ENCODE measurements around the gene PLP2. TPM values are rescaled to one million over a fixed set of nuclear protein-coding genes. Genes with fewer than 3 reads are reported as not detected.

PLP2 gene
- total and polyA plus RNA-seq, 2 of the 13 experiments (the other 11 are each of a cell fraction or from before 2014, with no cell fraction given): 0.40 to 3.6 TPM

DNA sequence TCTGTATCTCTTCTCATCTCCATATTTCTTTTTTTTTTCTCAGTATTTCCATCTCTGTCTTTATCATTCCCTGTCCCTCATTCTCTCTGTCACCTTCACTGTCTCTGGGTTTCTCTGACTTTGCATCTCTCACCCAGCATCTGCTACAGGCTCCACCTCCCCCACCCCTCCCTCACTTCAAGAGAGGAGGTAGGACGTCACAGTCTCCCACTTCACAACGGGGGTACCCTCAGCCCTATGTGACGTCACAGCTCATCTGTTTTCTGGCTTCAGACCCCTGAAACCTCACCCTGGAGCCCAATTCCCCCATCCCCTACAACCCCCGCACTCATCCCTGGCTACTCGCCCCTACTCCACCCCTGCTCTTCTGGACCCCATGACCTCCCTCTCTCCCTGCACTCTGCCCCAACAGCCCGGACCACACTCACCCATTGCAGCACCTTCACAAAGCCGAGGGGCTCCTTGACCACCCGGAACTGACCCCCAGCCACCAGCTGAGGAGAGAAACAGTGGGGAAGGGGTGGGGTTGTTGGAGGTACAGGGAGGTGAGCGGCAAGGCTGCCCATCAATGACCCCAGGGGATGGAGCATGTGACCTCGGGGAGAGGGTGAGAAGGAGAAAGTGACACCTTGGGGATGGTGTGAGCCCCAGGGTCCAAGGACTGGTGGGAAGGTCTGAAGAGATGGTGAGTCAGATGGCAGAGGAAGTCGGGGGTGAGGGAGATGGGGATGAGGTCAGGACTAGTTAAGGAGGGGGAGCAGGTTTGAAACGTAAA is 27.0 kb downstream of the PLP2 start:
- in situ Hi-C loops (cut with HindIII; ENCODE audit: extremely low pct_ligation_motif_present, low pct_unique_long_range_greater_than_20kb): no loop called here
- CTCF ChIA-PET (ENCODE audit: low intra/inter-chr PET ratio, low total read pairs): no interaction called here
- no peak for TF ChIP-seq ZNF17 (CRISPR knock-in tag; IDR thresholded peaks at IDR 0.05)
- no peak for TF ChIP-seq TOE1 (CRISPR knock-in tag; IDR thresholded peaks at IDR 0.05)
- TF ChIP-seq, protein P1, sequence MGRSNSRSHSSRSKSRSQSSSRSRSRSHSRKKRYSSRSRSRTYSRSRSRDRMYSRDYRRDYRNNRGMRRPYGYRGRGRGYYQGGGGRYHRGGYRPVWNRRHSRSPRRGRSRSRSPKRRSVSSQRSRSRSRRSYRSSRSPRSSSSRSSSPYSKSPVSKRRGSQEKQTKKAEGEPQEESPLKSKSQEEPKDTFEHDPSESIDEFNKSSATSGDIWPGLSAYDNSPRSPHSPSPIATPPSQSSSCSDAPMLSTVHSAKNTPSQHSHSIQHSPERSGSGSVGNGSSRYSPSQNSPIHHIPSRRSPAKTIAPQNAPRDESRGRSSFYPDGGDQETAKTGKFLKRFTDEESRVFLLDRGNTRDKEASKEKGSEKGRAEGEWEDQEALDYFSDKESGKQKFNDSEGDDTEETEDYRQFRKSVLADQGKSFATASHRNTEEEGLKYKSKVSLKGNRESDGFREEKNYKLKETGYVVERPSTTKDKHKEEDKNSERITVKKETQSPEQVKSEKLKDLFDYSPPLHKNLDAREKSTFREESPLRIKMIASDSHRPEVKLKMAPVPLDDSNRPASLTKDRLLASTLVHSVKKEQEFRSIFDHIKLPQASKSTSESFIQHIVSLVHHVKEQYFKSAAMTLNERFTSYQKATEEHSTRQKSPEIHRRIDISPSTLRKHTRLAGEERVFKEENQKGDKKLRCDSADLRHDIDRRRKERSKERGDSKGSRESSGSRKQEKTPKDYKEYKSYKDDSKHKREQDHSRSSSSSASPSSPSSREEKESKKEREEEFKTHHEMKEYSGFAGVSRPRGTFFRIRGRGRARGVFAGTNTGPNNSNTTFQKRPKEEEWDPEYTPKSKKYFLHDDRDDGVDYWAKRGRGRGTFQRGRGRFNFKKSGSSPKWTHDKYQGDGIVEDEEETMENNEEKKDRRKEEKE (IDR thresholded peaks at IDR 0.05): no peak
- TF ChIP-seq CREB1 (IDR thresholded peaks at IDR 0.05): peak; percentile 94
- TF ChIP-seq CREB1 (CRISPR knock-in tag; IDR thresholded peaks at IDR 0.05): no peak
- no peak overlapping the region for H3K9ac ChIP-seq (ENCODE audit: insufficient read depth, low read depth, low read length)
- intact Hi-C loops (cut with micrococcal nuclease; ENCODE audit: unreplicated experiment): no loop called here
- WGBS (ENCODE audit: low lambda C conversion rate): 8% methylated on average over 12 of the region's 12 CpGs
- POLR2A ChIA-PET: no interaction called here
- H3K4me3 ChIP-seq (replicated peaks in 1 of 3; ENCODE audit: insufficient read depth in 1 of 3, low read depth in 2 of 3, low read length in 3 of 3): peak overlapping the region in 1 of 3 experiments; percentile 37; a peak in 2 of 6 replicates
- H3K4me2 ChIP-seq (ENCODE audit: low read depth, low read length): peak overlapping the region; percentile 7; the same call in 1 of the 2 replicates
- no peaks in the 10 kb centered on the region for H3K36me3 ChIP-seq (replicated peaks in 1 of 2; ENCODE audit: control insufficient read depth in 1 of 2, insufficient read depth in 2 of 2, low read length in 2 of 2)
- H3K4me1 ChIP-seq (ENCODE audit: insufficient read depth, low read length): peaks cover 52% of the 10 kb centered on the region
- FAIRE-seq (no peak), ATAC-seq (no peak), DNase-seq (ENCODE audit: low spot score) (no peak)
- H3K9me3 ChIP-seq (ENCODE audit: low read length): no peaks in the 10 kb centered on the region
- no peaks in the 10 kb centered on the region for H3K27me3 ChIP-seq (ENCODE audit: control insufficient read depth in 1 of 2, insufficient read depth in 2 of 2, low read length in 2 of 2)
- no peaks in the 10 kb centered on the region for H3K79me2 ChIP-seq (ENCODE audit: insufficient read depth, low read length)
- H3K27ac ChIP-seq (ENCODE audit: extremely low read length, insufficient read depth, low read length): no peak overlapping the region
- no TSS peak for BruUV-seq (replicated peaks)
- H2AFZ ChIP-seq (ENCODE audit: low read length): no peak overlapping the region
- no peaks in the 10 kb centered on the region for H4K20me1 ChIP-seq (ENCODE audit: insufficient read depth, low read length)

DNA sequence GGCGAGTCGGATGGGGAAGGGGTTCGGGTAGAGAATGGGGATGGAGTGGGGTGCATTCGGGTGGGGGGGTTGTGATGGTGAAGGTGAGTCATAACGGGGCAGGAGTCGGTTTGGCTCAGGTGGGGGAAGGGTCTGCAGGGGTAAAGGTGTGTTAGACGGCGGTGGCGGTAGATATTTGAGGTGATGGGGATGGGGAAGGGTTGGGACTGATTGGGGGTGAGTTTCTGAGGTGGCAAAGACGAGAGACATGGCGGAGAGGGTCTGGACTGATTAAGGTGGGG is 27.6 kb downstream of the PLP2 start:
- POLR2A ChIA-PET: no interaction called here

More for the DNA sequence above, 27.6 kb downstream of the PLP2 start:
- Histone ChIP-seq H3K27ac (ENCODE audit: extremely low read length, insufficient read depth, low read length) (no peak overlapping the region), H3K4me2 (ENCODE audit: low read depth, low read length) (peak overlapping the region; percentile 36; the same call in 1 of the 2 replicates), H3K9me3 (ENCODE audit: low read length) (no peaks in the 10 kb centered on the region), H2AFZ (ENCODE audit: low read length) (no peak overlapping the region), H3K9ac (ENCODE audit: insufficient read depth, low read depth, low read length) (no peak overlapping the region), H4K20me1 (ENCODE audit: insufficient read depth, low read length) (no peaks in the 10 kb centered on the region), H3K36me3 (replicated peaks in 1 of 2; ENCODE audit: control insufficient read depth in 1 of 2, insufficient read depth in 2 of 2, low read length in 2 of 2) (no peaks in the 10 kb centered on the region), H3K79me2 (ENCODE audit: insufficient read depth, low read length) (no peaks in the 10 kb centered on the region), H3K4me3 (replicated peaks in 1 of 3; ENCODE audit: insufficient read depth in 1 of 3, low read depth in 2 of 3, low read length in 3 of 3) (no peak overlapping the region; a peak in 2 of 6 replicates), H3K4me1 (ENCODE audit: insufficient read depth, low read length) (peaks cover 48% of the 10 kb centered on the region), H3K27me3 (ENCODE audit: control insufficient read depth in 1 of 2, insufficient read depth in 2 of 2, low read length in 2 of 2) (no peaks in the 10 kb centered on the region)
- intact Hi-C loops (cut with micrococcal nuclease; ENCODE audit: unreplicated experiment) (no loop called here), in situ Hi-C loops (cut with HindIII; ENCODE audit: extremely low pct_ligation_motif_present, low pct_unique_long_range_greater_than_20kb) (no loop called here)
- TF ChIP-seq NFE2L2 (IDR thresholded peaks at IDR 0.05; ENCODE audit: low read length) (no peak), REPIN1 (CRISPR knock-in tag; IDR thresholded peaks at IDR 0.05; ENCODE audit: borderline replicate concordance, low read depth) (no peak), TRIM24 (CRISPR knock-in tag; IDR thresholded peaks at IDR 0.05) (no peak), ZNF839 (CRISPR knock-in tag; IDR thresholded peaks at IDR 0.05; ENCODE audit: borderline replicate concordance) (no peak), ZNF343 (CRISPR knock-in tag; IDR thresholded peaks at IDR 0.05) (no peak)
- no TSS peak for BruUV-seq (replicated peaks)
- FAIRE-seq (no peak), DNase-seq (ENCODE audit: low spot score) (no peak), ATAC-seq (no peak)
- CTCF ChIA-PET (ENCODE audit: low intra/inter-chr PET ratio, low total read pairs): no interaction called here
- 32% methylated on average over 11 of the region's 11 CpGs for WGBS (ENCODE audit: low lambda C conversion rate)
